Activated naive CD4-positive, alpha-beta T cell (primary cell): Measurements from ENCODE around the gene SH2D4B.

Experiments used
- DNase-seq, 4 experiments: peaks; one replicate each; lab custom pipeline; 2025; lab: John Stamatoyannopoulos, UW

SH2D4B gene

DNA sequence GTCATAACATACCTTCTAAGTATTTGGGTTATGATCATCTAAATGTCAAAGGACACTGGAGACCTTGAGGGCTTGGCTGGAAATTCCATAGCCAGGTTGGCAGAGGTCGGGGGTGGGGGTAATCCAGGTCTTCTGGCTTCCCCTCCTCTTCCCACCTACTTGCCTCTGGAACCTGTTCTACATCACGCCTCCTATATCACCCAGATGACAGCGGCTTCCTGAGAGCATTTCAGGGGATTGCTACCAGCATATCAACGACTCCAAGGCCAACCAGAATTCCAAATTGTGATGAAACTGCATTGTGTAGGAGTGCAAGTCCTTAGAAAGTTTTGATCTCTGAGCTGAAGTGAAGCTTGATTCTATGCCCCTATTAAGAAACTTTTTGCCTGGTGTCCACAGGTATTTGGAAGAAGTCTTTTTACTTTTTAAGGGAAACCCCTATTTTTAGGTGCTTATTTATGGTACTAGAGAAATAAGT is 95.7 kb downstream of the SH2D4B start:
- DNase-seq = no peak

DNA sequence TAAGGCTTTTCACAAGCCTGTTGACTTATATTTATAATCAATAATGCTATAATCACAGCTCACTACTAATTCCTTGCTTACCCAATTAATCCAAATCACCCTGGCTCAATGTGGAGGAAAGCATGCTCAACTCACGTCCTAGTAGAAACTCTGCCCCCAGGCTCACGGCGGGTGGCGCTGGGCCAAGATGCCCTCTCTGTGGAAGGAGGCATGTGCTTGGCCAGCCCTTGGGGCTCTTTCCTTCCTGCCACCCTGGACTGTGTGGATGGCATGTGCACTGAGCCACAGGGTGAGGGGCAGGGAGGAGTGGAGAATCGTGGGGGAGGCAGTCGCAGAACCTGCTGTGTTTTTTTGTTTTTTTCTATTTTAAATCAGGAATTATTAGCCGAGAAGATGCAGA is 96.2 kb downstream of the SH2D4B start:
- DNase-seq = no peak

DNA sequence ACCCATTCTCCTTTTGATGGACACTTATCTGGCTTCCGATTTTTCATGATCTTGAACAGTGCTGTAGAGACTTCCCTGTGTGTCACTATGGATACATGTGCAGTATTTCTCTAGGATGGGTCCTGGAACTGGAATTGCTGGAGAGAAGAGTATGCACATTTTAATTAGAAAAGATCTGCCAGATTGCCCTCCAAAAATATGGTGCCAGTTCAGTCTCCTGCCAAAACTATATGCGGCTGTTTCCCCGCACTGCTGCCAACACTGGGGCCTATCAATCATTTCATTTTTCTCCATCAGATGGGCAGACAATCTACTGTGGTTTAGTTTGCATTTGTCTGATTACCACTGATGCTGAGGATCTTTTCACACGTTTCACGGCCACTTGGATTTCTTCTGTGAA is 105.0 kb downstream of the SH2D4B start:
- DNase-seq = no peak

GRCh38 chr10:80646366-80646765 is 108.7 kb downstream of the SH2D4B start:
- no peak for DNase-seq

DNA sequence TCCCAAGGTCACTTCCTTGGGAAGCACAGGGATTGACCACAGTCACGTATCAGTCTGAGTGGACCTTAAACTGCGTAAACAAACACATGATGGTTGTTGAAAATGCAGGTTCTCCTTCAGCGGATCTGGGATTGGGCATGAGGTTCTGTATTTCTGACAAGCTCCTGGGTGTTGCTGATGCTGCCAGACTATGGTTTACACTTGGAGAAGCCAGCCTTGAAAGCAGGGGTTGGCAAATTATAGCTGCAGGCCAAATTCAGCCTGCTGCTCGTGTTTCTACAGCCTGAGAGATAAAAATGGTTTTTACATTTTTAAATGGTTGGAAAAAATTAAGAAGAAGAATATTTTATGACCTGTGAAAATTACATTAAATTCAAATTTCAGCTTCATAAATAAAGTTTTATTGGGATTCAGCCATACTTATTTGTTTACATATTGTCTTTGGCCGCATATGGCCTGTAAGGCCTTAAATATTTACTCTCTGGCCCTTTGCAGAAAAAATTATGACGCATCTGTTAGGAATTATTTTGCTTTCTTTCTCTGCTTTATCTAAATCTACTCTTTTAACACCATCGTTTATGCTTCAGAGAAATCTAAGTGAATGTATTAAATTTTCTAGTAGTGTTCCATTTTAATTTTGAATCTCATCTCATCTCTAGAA is 109.6 kb downstream of the SH2D4B start:
- DNase-seq = no peak

GRCh38 chr10:80648106-80648505 is 110.4 kb downstream of the SH2D4B start:
- DNase-seq = no peak

DNA sequence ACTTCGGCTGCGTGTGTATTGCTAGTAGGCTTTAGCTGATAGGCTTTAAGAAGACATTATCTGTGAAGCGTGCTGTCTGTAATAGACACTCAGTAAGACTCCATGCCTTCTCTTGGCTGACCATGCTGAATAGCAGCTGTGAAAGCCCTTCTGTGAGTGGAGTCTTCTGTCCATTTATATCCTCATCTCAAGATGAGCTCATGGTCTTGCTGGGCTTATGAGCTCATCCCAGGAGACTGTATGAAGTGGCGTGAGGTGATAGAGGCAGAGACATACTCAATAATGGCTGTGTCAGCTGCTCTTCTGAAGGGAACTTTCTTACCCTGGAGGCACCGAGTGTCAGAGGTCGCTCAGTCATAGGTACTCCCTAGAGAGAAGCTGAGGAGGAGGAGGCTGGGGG is 111.5 kb downstream of the SH2D4B start:
- no peak for DNase-seq

GRCh38 chr10:80655898-80656297 is 118.2 kb downstream of the SH2D4B start:
- no peak for DNase-seq

DNA sequence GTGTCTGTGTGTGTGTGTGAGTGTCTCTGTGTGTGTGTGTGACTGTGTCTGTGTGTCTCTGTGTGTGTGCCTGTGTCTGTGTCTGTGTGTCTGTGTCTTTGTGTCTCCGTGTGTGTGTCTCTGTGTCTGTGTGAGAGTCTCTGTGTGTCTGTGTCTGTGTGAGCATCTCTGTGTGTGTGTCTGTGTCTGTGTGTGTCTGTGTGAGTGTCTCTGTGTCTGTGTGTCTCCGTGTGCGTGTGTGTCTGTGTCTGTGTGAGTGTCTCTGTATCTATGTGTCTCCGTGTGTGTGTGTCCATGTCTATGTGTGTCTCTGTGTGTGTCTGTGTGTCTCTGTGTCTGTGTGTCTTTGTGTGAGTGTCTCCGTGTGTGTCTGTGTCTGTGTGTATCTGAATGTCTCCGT is 120.4 kb downstream of the SH2D4B start:
- DNase-seq = no peak

- no peak for DNase-seq
Measured at GRCh38 chr10:80659289-80659688, 121.6 kb downstream of the SH2D4B start.

GRCh38 chr10:80660266-80660665 is 122.6 kb downstream of the SH2D4B start:
- DNase-seq = no peak

DNA sequence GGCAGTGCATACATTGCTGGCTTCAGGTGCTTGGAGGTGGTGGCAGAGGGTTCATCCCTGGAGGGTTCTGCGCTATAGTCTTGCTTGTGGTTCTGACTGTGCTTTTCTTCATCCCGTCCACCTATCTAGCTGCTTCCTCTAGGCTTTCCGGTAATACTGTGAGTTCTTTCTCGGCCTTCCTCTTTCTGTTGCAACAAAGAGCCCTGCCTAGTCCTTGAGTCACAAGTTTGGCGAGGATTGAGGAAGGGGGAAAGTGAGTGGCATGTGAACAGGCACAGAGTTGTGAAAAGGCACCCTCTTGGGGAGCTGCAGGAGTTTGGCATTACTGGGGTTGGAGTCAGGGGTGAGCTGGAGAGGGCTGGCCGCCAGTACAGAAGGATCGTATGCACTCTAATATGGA is 123.0 kb downstream of the SH2D4B start:
- DNase-seq = no peak

GRCh38 chr10:80661526-80661925 is 123.8 kb downstream of the SH2D4B start:
- DNase-seq = no peak

- DNase-seq = peak; percentile 43 to 68 (median 60)
Measured at GRCh38 chr10:80662429-80663261, 124.9 kb downstream of the SH2D4B start.

DNA sequence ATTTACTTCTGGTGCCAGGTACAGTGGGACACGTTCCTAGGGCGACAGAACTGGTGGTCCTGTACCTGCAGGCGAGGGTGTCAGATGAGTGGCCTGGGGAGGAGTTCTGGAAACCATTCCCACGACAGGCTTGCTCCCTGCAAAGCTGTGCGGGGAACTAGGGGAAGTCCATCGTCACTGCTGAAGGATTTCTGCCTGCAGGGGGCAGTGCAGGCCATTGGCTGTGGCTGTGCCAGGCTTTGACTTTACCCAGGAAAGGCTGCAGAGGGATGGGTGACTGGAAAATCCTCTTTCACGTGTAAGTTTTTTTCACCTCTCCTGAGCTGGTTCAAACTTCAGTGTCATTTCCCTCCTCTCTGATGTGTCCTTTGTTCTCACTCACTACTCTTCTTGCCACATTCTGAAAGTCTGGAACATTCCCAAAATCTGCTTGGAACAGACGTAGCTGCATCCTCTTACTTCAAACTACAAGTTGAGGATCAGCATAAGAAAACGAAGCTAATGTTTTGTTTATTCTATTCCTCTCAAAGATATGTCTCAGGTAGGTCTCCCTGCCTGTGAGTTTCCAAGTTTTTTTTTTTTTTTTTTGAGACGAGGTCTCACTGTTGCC is 126.5 kb downstream of the SH2D4B start:
- peak in 2 of 4 experiments; percentile 11 to 19 for DNase-seq

DNA sequence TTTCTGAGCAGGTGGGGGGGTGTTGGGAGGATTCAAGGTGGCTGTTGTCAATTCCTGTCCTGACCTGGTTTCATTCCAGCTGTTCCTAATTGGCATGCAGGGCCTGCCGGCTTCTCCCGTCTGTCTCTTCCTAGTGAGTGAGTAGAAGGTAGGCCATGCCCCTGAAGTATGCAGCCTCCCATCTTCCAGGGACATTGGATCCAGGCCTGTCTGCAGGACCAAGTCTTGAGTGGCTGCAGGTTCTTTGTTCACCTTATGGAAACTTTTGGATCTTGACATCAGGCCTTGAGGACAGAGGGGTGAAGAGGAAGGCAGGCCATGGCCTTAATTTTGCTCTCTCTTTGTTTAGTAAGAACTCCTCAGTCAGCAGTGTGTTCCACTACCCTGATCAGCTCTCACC is 131.8 kb downstream of the SH2D4B start:
- DNase-seq = no peak

GRCh38 chr10:80670774-80671173 is 133.1 kb downstream of the SH2D4B start:
- DNase-seq = no peak

DNA sequence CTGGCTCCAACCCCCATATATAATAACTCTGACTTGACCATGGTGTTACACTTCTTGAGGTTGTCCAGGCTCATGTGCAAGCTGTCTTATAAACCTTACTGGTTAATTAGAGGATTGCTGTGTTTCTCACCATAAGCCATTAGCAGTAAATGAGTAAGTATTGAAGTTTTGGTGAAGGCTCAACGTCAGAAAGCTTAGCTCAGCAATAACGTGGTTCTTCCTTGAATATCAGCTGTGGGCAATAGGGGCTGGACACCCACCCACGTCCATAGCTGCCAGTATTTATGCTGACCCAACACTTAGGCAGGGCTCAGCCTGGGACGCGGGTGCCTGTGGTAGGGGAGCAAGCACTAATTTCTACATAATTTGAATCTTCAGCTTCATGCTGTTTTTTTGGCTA is 134.1 kb downstream of the SH2D4B start:
- no peak for DNase-seq

DNA sequence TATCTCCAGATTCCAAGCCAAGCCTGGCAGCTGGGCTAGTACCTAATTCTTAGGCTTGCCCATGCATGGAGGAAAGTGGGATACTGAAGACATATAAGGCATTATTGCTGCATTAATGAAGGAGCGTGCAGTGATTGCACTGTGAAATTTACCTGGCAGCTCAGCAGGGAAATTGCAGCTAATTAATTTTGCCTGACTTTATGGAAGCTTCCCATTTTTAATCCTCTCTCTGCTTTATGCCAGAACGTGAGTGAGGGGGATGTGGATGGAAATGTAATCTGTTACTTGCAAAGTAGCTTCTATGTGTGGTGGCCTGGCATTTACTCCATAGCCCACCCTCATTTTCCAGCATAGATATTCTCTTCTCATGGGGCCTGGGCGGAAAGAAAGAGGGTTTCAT is 134.9 kb downstream of the SH2D4B start:
- DNase-seq = no peak

DNA sequence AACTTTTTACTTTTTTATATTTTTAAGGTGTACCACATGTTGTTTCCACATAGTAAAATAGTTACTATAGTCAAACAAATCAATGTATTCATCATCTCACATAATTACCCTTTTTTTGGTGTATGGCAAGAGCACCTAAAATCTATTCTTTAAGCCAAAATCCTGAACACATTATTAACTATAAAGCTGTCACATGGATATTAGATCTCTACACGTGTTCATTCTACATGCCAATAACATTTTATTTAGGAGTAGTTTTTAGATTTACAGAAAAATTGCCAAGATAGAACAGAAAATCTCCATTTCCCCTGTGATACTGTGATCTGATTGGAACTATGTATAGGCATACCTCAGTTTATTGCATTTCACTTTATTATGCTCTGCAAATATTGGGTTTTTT is 137.1 kb downstream of the SH2D4B start:
- DNase-seq = no peak

DNA sequence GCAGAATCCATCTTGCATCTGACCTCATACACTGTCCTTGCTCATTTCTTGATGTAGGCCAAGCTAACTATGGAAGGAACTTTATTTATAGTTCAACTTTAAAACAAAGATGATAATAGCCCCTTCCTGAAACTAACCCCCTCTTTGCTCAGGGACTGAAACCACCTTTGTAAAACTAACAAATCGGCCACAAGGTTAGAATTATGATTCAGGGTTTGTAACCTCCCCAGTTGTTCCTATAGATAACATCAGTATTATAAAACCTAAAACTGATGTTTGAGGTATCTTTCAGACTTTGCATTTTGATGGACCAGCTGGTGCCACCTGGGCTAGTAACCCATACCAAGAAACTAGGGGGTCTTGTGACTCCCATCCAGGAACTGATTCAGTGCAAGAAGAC is 143.4 kb downstream of the SH2D4B start:
- DNase-seq = no peak

DNA sequence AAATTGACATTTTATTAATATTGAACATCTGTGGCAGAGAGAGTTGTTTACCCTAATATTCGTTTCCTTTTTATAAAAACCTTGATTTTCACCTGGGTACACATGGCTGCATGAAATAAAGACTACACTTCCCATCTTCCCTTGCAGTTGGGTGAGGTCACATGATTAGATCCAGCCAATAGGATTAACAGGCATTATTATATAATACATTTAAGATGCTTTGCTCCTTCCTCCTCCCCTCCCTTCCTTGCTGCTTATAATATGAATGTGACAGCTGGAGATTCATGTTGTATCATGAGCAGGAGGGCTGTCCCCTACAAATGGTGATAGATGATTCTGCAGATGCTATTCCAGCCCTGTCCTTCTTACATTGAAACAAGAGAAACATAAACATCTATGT is 146.6 kb downstream of the SH2D4B start:
- DNase-seq = no peak

GRCh38 chr10:80685355-80685754 is 147.7 kb downstream of the SH2D4B start:
- DNase-seq = no peak
